ENCODE measurements around the gene FZD7.
A peak's percentile ranks its signal among the peaks of the same experiment; 100 is the strongest.

The FZD7 gene

GRCh38 chr2:202033317-202034248 is at the start of gene FZD7:
Gene FZD7 (plus strand): TSS chr2:202033855. CDS start chr2:202034648, 793 bp downstream.
- peak; percentile 85 for DNase-seq (ENCODE audit: low spot score)

DNA sequence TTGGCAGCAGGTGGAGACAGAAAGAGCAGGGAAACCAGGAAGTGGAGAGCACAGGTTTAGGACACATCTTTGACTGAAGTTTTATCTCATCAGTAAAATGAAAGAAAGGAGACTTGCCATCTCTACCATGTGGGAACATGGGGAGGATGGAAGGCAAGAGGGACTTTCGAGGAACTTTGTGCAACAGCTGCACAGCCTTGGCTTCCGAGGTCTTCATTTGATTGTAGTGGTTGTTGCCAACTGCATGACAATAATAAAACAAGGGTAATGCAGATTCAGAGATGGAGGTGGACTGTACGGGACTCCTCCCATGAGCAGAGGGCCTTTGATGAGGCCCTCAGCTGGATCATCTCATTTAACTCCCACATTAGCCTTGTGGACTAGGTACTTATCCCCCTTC is 49.3 kb upstream of the FZD7 start:
- DNase-seq (ENCODE audit: low spot score) = no peak

- DNase-seq (ENCODE audit: low spot score) = no peak
Observed at GRCh38 chr2:201984800-201985525, 48.7 kb upstream of the FZD7 start.

GRCh38 chr2:201985728-201986462 is 47.8 kb upstream of the FZD7 start:
- no peak for DNase-seq (ENCODE audit: low spot score)

DNA sequence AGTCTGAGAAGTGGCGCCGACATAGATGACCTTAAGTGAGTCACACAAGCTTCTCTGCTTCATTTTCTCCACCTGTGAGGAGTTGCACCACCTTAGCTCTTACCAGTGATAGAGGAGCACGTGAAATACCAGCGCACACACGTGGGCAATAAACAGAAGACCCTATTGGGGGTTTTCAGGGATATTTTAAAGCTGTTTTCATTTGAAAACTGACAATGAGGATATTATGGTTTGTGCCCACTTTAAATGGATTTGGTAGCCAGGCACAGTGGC is 47.3 kb upstream of the FZD7 start:
- no peak for DNase-seq (ENCODE audit: low spot score)

DNA sequence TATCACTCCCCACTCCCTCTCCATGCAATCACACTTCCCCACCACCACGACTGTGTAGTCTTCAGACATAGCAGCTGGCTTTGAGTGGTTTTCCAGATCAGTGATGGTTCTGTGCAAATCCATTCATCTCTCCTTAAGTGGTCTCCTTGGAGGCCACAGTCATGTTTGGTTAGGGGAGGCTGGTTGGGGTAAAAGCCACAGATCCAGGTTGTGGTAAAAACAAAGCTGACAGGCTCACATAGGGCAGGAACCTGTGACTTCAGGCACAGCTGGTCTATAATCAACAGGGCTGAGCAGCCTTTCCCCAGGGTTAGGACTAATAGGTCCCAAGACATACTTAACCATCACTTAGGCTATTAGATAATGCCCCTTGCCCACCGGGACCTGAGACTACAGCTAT is 46.2 kb upstream of the FZD7 start:
- DNase-seq (ENCODE audit: low spot score) = no peak

DNA sequence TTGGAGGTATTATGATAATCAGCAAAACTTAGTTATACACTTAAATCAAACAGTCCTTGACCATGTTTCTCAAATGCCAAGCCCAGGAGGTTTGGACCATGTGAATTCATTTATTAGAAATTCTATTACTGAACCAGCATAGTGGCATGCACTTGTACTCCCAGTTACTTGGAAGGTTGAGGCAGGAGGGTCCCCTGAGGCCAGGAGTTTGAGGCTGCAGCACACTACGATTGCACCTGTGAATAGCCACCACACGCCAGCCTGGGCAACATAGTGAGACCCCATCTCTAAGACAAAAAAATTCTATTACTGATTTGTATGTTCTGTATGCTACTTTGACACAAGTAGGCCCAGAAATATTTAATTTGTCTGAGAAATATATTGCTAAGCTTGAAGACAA is 43.6 kb upstream of the FZD7 start:
- DNase-seq (ENCODE audit: low spot score) = no peak

- no peak for DNase-seq (ENCODE audit: low spot score)
Observed at GRCh38 chr2:201992960-201993359, 40.7 kb upstream of the FZD7 start.

DNA sequence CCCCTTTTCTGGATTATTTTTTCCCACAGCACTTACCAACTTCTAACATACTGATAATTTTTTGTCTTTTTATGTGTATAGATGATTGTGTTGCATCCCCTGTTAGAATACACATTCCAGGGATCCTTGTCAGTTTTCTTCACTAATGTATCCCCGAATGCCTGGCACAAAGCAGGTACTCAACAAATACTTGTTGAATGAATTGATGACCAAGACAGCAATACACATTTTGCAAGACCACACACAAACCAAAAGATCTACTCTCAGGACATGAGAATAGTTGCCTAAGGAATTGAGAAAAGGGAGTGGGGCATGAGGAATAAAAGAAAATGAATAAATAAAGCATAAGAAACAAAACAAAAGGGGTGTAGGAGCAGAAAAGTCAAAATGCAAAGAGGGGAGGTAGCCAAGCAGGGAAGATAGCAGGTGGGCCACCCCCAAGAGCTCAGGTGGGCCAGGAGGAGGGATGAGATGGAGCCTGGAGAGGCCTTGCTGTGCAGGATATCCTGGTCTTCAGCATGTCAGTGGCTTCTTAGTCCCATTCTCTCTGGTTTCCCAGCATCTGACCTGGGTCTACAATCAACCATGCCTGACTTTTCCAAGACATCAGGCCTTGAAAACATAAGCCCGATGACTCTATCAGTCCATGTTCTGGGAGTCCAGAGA is 38.5 kb upstream of the FZD7 start:
- no peak for DNase-seq (ENCODE audit: low spot score)

DNA sequence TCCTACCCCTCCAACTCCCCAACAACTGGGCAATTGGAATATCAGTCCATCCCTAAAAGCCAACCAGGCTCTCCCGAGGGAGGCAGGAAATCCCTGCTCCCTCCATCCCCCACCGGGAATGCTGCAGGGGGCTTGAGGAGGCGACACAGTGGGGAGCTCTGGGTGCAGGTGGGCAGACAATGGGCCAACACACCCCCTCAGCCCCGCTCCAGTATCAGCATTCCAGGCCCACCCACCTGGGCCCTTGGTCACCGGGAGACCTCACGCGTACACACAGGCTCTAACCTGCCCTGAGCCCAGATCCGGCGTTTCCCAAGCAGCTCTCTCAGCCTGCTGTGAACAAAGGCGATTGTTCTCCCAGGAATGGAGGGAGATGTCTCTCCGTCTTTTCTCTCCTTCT is 37.6 kb upstream of the FZD7 start:
- DNase-seq (ENCODE audit: low spot score) = no peak

GRCh38 chr2:201996679-201997314 is 36.9 kb upstream of the FZD7 start:
- DNase-seq (ENCODE audit: low spot score) = no peak

DNA sequence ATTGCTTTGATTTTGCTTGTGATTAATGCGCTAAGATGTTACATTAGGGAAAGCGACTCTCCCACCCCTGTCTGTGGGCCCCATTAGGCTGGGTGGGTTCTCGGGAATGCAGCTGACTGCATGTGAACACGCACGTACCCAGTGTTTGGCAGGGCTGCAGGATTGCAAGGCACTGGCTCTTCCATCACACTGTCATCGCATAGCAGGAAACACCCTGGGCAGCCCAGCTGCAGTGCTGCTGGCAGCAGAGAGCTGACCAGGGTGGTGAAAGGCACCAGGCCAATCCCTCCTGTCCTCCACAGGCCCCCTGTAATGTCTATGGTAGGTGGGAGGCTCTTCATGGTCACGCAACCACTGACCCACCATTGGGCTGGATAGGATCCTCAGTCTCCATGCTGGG is 34.4 kb upstream of the FZD7 start:
- no peak for DNase-seq (ENCODE audit: low spot score)

GRCh38 chr2:202001826-202002225 is 31.8 kb upstream of the FZD7 start:
- no peak for DNase-seq (ENCODE audit: low spot score)

- no peak for DNase-seq (ENCODE audit: low spot score)
Observed at GRCh38 chr2:202002381-202002780, 31.3 kb upstream of the FZD7 start.

DNA sequence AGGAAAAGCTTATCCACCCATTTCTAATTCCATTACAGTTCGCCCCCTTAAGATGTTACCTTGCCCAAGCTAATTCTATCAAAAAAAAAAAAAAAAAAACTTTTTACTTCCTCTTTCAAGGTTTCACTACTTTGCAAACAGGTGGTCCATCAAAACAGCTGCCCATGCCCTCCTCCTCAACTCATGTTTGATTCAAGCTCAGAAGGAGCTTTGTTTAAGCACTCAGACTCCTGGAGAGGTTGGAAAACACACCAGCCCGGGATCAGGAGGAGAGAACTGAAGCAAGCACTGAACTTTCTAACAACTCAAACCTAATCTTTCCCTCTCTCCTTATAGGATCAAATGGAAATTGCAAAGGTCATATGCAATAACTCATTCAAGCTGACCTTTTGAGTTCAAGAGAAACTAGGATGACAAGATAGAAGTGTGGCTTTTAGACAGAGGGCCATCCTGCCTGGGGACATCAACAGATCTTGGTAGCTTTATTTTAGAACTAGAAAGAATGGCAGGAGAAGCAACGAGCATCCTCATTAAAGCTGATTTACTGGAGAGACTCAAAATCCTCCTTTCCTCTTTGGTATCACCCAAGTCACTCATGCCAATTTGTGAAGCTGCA is 28.3 kb upstream of the FZD7 start:
- no peak for DNase-seq (ENCODE audit: low spot score)

GRCh38 chr2:202006301-202006700 is 27.4 kb upstream of the FZD7 start:
- DNase-seq (ENCODE audit: low spot score) = no peak

DNA sequence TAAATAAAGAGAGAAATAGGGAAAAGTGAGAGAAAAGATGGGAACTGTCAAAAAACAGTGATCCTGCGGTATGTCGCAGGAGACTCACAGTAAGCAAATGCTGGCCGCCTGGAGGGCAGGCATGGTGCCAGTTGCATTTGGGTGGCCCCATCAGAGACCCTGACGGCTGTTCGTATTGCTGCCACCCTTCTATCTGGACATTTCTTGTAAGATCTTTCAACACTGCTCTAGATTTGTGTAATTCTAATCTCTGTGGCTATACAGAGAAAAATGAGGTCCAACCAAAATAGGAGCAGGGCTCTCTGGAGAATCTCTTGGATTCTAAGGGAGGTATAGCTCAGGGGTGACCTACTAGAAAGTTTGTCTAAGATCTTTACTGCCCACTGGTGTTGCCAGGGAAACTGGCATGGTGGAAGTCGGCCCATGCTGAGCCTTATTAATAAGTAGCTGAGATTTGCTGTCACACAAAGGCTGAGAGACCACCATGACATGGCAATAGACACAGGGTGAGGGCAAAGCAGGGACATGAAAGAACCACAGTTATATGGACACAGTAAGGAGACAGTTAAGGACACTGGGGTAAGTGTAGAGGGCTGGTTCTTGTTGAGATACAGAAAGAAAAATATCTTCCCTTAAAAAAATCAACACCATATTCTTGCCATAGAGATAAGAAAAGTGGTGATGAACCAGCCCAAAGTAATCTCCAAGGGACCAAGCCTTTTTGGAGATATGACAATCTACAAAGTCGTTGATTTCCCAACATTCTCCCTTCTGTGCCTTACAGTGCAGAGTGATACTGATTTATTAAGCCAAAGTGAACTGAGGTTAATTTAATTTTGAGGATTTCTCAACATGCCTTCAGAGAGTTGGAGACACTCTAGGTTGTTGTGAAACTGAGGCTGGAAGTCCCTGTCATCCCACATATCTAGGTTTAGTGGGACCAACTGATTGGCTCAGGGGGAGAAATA is 26.4 kb upstream of the FZD7 start:
- DNase-seq (ENCODE audit: low spot score) = no peak

DNA sequence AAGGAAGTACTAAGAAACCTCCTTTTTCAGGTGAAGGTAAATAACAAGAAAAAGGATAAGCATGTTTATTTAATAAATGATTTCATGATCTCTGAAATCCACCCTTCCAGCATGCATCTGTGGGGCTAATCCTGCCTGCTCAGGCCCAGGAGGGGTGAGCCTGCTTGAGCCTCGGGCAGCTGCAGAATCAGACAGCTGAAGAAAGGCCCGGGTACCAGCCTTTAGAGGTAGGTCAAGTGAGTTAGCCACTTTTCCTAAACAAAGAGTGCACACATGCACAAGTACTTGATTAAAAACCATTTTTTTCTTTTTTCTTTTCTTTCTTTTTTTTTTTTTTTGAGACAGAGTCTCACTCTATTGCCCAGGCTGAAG is 25.7 kb upstream of the FZD7 start:
- no peak for DNase-seq (ENCODE audit: low spot score)

DNA sequence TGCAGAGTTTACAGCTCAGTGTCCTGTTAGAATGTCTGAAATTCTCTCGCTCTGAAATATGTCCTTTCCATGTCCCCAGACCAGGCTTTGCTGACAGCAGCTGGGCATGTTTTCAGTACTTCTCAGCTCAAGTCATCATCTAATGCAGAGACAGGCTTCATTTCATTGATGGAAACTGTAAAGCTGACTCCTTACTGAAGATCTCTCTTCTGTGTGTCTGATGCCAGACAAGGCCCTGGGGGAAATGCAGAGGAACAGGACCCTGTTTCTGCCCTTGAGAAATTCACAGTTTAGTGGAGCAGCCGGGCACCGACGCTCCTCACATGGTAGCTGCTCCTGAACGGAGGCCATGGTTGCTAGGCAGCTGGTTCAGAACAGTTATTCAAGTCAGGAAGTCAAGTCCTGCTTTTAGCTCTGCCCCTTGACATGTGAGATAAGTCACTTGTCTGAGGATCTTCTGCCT is 24.6 kb upstream of the FZD7 start:
- no peak for DNase-seq (ENCODE audit: low spot score)

DNA sequence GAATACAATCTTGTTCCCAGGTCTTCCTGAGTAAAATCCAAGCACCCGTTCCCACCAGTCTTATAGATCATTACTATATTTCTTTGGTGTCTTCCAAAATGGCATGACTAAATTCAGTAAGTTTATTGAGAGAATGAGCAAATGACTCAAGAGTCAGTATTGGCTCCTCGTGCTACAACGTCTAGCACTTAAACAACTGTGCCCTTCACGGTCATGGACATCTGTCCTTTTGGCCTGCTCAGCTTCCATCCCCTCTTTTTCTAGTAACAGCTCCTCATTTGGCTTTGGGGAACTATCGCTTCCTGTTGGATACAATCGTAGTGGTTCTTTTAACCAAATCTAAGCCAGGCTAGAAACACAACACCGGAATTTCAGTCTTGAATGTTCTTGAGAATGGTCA is 24.1 kb upstream of the FZD7 start:
- no peak for DNase-seq (ENCODE audit: low spot score)
